Tibial nerve (tissue), 4 donors: ENCODE measurements around the gene HES3.

ENCODE experiments used
- CTCF ChIP-seq, 5 experiments: fragments of 200-600 bp in 3 of 5; fragments of 450-650 bp in 2 of 5; sonication (generic) in 3 of 5; IDR thresholded peaks; one replicate each; pipeline ENCODE4 v1.5.1; 2016 to 2019; ENCODE audit warnings: antibody characterized with exemption in 5 of 5, mild to moderate bottlenecking in 3 of 5, moderate library complexity in 2 of 5
- EP300 ChIP-seq, 2 donors: sonication (generic); formaldehyde crosslinking; IDR thresholded peaks; one replicate each; pipeline ENCODE4 v1.6.1; 2017; ENCODE audit warnings: antibody characterized with exemption in 2 of 2, mild to moderate bottlenecking in 1 of 2
- POLR2A ChIP-seq, 2 donors: fragments of 450-650 bp; IDR thresholded peaks; one replicate each; pipeline ENCODE4 v1.6.1; 2017; ENCODE audit warnings: antibody characterized with exemption in 2 of 2, mild to moderate bottlenecking in 2 of 2, moderate library complexity in 2 of 2

DNA sequence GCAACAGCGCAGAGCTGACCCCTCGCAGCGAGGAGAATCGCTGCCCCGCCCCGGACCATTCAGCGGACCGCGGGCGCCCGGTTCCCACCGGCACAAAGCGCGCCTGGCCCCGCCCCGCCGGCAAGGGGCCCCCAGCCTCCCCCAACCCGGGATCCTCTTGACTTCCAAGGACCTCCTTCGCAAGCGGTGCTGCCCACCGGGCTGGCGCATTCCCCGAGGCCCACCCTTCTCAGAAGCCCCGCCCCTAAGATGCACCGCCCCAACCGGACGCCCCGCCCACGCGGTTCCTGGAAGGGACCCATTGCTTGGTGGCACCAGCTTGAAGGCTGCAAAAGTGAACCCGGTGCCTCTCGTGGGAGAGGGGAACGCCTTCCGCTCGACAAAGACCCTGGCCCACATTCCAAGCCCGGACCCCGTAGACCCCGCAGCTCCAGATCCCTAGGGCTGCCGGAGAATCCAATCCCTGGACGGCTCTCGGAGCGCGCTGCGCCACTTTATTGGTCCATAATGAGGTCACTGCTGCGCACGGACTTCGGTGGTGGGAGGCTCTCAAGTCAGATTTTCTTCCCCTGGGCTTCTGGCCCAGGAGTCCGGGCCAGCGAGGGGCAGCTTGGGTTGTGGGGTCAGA, 2.0 kb downstream of the HES3 start:
- TF ChIP-seq CTCF (IDR thresholded peaks at IDR 0.05) = no peak
- TF ChIP-seq POLR2A (IDR thresholded peaks at IDR 0.05) = no peak
- TF ChIP-seq EP300 (IDR thresholded peaks at IDR 0.05) = no peak
